ENCODE measurements around the gene NSG1. TPM values are rescaled to one million over a fixed set of nuclear protein-coding genes. Genes with fewer than 3 reads are reported as not detected.

Gene NSG1
- total RNA-seq, 1 experiment from 2014 or later: not detected

- H3K27me3 Mint-ChIP-seq (ENCODE audit: unreplicated experiment): no peaks in the 10 kb centered on the region
- no peak for TF ChIP-seq CTCF (IDR thresholded peaks at IDR 0.05; ENCODE audit: unreplicated experiment)
- no peak for DNase-seq
- no peaks in the 10 kb centered on the region for H3K4me1 Mint-ChIP-seq (ENCODE audit: low read depth, unreplicated experiment)
- intact Hi-C loops (cut with micrococcal nuclease; ENCODE audit: unreplicated experiment): no loop called here
- CTCF ChIA-PET: interaction anchor here (0.8 kb wide), 1 partner anchor 38 kb away, joined by 6 read pairs; no protein-coding TSS in a partner anchor
- H3K27ac Mint-ChIP-seq (ENCODE audit: unreplicated experiment): no peak overlapping the region
- H3K4me3 Mint-ChIP-seq (ENCODE audit: low read depth, unreplicated experiment): no peak overlapping the region
- H3K9me3 Mint-ChIP-seq (ENCODE audit: low read depth, unreplicated experiment): no peaks in the 10 kb centered on the region
- H3K36me3 Mint-ChIP-seq (ENCODE audit: insufficient read depth, unreplicated experiment): no peaks in the 10 kb centered on the region
- no TSS peak for BruUV-seq (replicated peaks)
Measured at GRCh38 chr4:4422856-4423499, 36.1 kb downstream of the NSG1 start.

DNA sequence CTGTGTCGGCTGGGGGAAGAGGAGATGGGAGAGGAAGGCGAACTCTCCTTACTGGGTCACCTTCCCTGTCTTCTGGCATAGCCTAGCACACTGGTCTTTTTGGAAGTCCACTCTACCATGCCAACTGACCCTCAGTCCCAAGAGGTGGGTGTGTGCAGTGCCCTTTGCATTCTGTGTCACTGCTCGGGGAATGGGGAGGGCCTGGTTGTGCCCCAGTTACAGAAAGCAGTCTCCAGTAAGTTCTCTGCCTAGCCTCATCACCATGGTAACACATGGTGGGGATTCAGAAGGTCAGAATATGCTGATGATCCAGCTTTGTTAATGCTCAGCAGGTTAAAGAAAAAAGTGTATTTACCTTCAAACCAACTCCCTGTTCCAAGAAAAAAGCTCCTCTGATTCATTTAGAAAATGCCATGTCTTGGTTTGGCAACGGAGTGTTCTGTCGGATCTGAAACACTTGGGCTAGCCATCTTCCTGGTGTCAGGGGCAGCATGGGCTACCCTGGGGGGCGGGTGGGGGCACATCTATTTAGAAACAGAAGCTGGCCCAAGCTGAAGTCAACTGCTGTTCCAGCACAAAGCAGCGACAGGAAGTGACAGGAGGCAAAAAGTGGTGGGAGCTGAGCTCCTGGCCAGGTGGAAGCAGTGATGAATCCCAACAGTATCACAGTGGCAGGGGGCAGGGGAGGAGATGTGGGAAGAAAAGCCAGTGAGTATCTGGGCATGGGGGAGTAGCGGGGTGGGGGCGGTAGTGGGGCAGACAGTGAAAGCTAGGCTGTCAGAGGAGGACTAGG, 37.0 kb downstream of the NSG1 start:
- H3K27me3 Mint-ChIP-seq (ENCODE audit: unreplicated experiment): no peaks in the 10 kb centered on the region
- H3K36me3 Mint-ChIP-seq (ENCODE audit: insufficient read depth, unreplicated experiment): no peaks in the 10 kb centered on the region
- no peak for DNase-seq
- no peaks in the 10 kb centered on the region for H3K9me3 Mint-ChIP-seq (ENCODE audit: low read depth, unreplicated experiment)
- H3K4me1 Mint-ChIP-seq (ENCODE audit: low read depth, unreplicated experiment): no peaks in the 10 kb centered on the region
- no TSS peak for BruUV-seq (replicated peaks)
- H3K27ac Mint-ChIP-seq (ENCODE audit: unreplicated experiment): no peak overlapping the region
- H3K4me3 Mint-ChIP-seq (ENCODE audit: low read depth, unreplicated experiment): no peak overlapping the region
- intact Hi-C loops (cut with micrococcal nuclease; ENCODE audit: unreplicated experiment): no loop called here
- TF ChIP-seq CTCF (IDR thresholded peaks at IDR 0.05; ENCODE audit: unreplicated experiment): no peak
- CTCF ChIA-PET: interaction anchor here (0.6 to 0.8 kb wide), 2 partner anchors 13 to 39 kb away, joined by 5 to 6 read pairs; no protein-coding TSS in a partner anchor

GRCh38 chr4:4424499-4425115, 37.7 kb downstream of the NSG1 start:
- H3K27me3 Mint-ChIP-seq (ENCODE audit: unreplicated experiment): no peaks in the 10 kb centered on the region
- no peak for DNase-seq
- no peaks in the 10 kb centered on the region for H3K9me3 Mint-ChIP-seq (ENCODE audit: low read depth, unreplicated experiment)
- CTCF ChIA-PET: interaction anchor here (0.6 to 1.7 kb wide), 2 partner anchors 12 to 164 kb away, joined by 4 to 5 read pairs; no protein-coding TSS in a partner anchor
- no peak overlapping the region for H3K4me3 Mint-ChIP-seq (ENCODE audit: low read depth, unreplicated experiment)
- no peaks in the 10 kb centered on the region for H3K4me1 Mint-ChIP-seq (ENCODE audit: low read depth, unreplicated experiment)
- no TSS peak for BruUV-seq (replicated peaks)
- no peak for TF ChIP-seq CTCF (IDR thresholded peaks at IDR 0.05; ENCODE audit: unreplicated experiment)
- intact Hi-C loops (cut with micrococcal nuclease; ENCODE audit: unreplicated experiment): no loop called here
- H3K27ac Mint-ChIP-seq (ENCODE audit: unreplicated experiment): no peak overlapping the region
- no peaks in the 10 kb centered on the region for H3K36me3 Mint-ChIP-seq (ENCODE audit: insufficient read depth, unreplicated experiment)

DNA sequence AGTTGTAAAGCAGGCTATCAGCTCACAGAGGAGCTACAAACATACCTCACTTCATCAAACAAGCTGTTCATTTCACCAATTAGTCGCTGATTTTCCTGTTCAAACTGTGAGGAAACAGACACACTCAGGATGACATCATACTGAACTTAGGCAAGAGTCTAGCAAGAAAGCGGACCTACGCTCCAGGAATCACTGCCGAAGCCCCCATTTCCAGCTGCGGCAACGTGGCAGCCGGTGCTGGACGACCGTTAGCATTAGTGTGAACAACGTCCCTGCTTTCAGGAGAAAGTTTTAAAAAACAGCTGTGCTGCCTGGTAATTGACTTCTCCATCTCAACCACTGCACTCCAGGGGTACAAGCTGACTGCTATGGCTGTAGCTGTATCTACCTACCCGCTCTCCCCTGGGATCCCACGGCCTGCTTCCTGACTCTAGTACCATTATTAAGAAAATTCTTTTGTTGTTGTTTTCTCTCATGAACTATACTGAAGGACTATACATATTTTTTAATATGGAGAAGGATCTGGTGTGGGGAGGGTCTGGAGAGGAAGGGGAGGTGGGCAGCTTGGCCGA, 38.3 kb downstream of the NSG1 start:
- intact Hi-C loops (cut with micrococcal nuclease; ENCODE audit: unreplicated experiment): no loop called here
- no peak for DNase-seq
- Mint-ChIP-seq H3K4me3 (ENCODE audit: low read depth, unreplicated experiment) (no peak overlapping the region), H3K27ac (ENCODE audit: unreplicated experiment) (no peak overlapping the region), H3K9me3 (ENCODE audit: low read depth, unreplicated experiment) (no peaks in the 10 kb centered on the region), H3K27me3 (ENCODE audit: unreplicated experiment) (no peaks in the 10 kb centered on the region), H3K36me3 (ENCODE audit: insufficient read depth, unreplicated experiment) (no peaks in the 10 kb centered on the region), H3K4me1 (ENCODE audit: low read depth, unreplicated experiment) (no peaks in the 10 kb centered on the region)
- CTCF ChIA-PET: interaction anchor here (1.7 kb wide), 1 partner anchor 165 kb away, joined by 4 read pairs; no protein-coding TSS in a partner anchor
- no TSS peak for BruUV-seq (replicated peaks)
- no peak for TF ChIP-seq CTCF (IDR thresholded peaks at IDR 0.05; ENCODE audit: unreplicated experiment)
